PC-3 (cell line): ENCODE results near the gene TNFRSF11A. TPM values are rescaled to one million over a fixed set of nuclear protein-coding genes. Genes with fewer than 3 reads are reported as not detected.

ENCODE experiments used
- ATAC-seq: fragments of 200-7000 bp; cut with Tn5 transposase; 2 replicates; pipeline ENCODE4 v1.9.1; 2020; ENCODE audit warnings: mild to moderate bottlenecking, moderate library complexity
- BruUV-seq: library from RNA; stranded (reverse); fragments of 400-500 nt; replicated peaks from 2 replicates; lab custom pipeline; 2021; lab: Mats Ljungman, UMichigan
- CTCF ChIA-PET: fragments of 300-600 bp; sonication (Branson Sonifier 250); formaldehyde crosslinking; loops from one replicate; lab custom pipeline; 2022; ENCODE audit warnings: antibody characterized with exemption; lab: Charles Lee
- POLR2A ChIA-PET: fragments of 300-600 bp; sonication (Branson Sonifier 250); formaldehyde crosslinking; loops from one replicate; lab custom pipeline; 2022; ENCODE audit warnings: antibody characterized with exemption; ENCODE audit not compliant: unreplicated experiment; lab: Charles Lee
- DNase-seq: peaks from one replicate; pipeline ENCODE4 v3.0.0-alpha.2; 2015
- H2AFZ ChIP-seq: fragments of 300-600 bp; sonication (generic); 2 replicates; pipeline ENCODE4 v1.6.0; 2016; ENCODE audit warnings: antibody characterized with exemption, low read length
- H3F3A ChIP-seq: fragments of 300-600 bp; sonication (generic); one replicate; pipeline ENCODE4 v1.6.0; 2017; ENCODE audit warnings: antibody characterized with exemption, low read length, control low read depth, mild to moderate bottlenecking; ENCODE audit not compliant: unreplicated experiment
- H3K27ac ChIP-seq: fragments of 300-600 bp; sonication (generic); 2 replicates; pipeline ENCODE4 v1.5.1; 2016; ENCODE audit warnings: mild to moderate bottlenecking, low read length
- H3K27me3 ChIP-seq: fragments of 300-600 bp; sonication (generic); 2 replicates; pipeline ENCODE4 v1.6.1; 2016; ENCODE audit warnings: low read length, mixed read lengths
- H3K36me3 ChIP-seq: fragments of 300-600 bp; sonication (generic); 2 replicates; pipeline ENCODE4 v1.6.1; 2016; ENCODE audit warnings: low read depth, mixed run types, low read length, mixed read lengths
- H3K4me1 ChIP-seq: fragments of 300-600 bp; sonication (generic); 2 replicates; pipeline ENCODE4 v1.5.1; 2016; ENCODE audit warnings: low read length; ENCODE audit not compliant: insufficient read depth
- H3K4me2 ChIP-seq: fragments of 300-600 bp; sonication (generic); 2 replicates; pipeline ENCODE4 v1.6.0; 2016; ENCODE audit warnings: low read length
- H3K4me3 ChIP-seq: fragments of 300-600 bp; sonication (generic); 2 replicates; pipeline ENCODE4 v1.5.1; 2016; ENCODE audit warnings: mild to moderate bottlenecking, low read length, mixed read lengths
- H3K79me2 ChIP-seq: fragments of 300-600 bp; sonication (generic); 2 replicates; pipeline ENCODE4 v1.6.1; 2017; ENCODE audit warnings: low read length, mixed read lengths
- H3K9ac ChIP-seq: fragments of 300-600 bp; sonication (generic); 2 replicates; pipeline ENCODE4 v1.6.0; 2016; ENCODE audit warnings: mild to moderate bottlenecking, low read length
- H3K9me2 ChIP-seq: fragments of 300-600 bp; sonication (generic); replicated peaks from 2 replicates; pipeline ENCODE4 v1.6.1; 2016; ENCODE audit warnings: mixed run types, low read length, mixed read lengths
- H3K9me3 ChIP-seq: fragments of 300-600 bp; sonication (generic); 2 replicates; pipeline ENCODE4 v1.6.1; 2016; ENCODE audit warnings: low read length, mixed read lengths
- H4K20me1 ChIP-seq: fragments of 300-600 bp; sonication (generic); 2 replicates; pipeline ENCODE4 v1.6.1; 2016; ENCODE audit warnings: low read length, mixed read lengths
- EZH2 ChIP-seq: fragments of 300-600 bp; sonication (generic); IDR thresholded peaks from one replicate; pipeline ENCODE4 v1.6.1; 2017; ENCODE audit warnings: antibody characterized with exemption, mild to moderate bottlenecking, low read length; ENCODE audit not compliant: unreplicated experiment
- EZH2phosphoT487 ChIP-seq: fragments of 300-600 bp; sonication (generic); IDR thresholded peaks from 2 replicates; pipeline ENCODE4 v1.6.1; 2018; ENCODE audit warnings: mild to moderate bottlenecking, antibody characterized with exemption, low read length, borderline replicate concordance
- intact Hi-C: fragments of 100-400 bp; cut with micrococcal nuclease; formaldehyde crosslinking; loops from 2 replicates; pipeline ENCODE4 v1.9.0; 2023
- total RNA-seq: library from RNA; depleted of rRNA; stranded (reverse); fragments of >200 nt; gene quantifications from 2 replicates; pipeline ENCODE4 v1.2.3, GENCODE V29; 2014
- TF ChIP-seq, protein P1 (sequence below): fragments of 300-600 bp; sonication (generic); conservative IDR thresholded peaks from 2 replicates; pipeline ENCODE4 v1.5.1; 2017; ENCODE audit warnings: antibody characterized with exemption, low read depth, mild to moderate bottlenecking, low read length

The TNFRSF11A gene
- total RNA-seq, 1 experiment from 2014 or later = 26.5 TPM

DNA sequence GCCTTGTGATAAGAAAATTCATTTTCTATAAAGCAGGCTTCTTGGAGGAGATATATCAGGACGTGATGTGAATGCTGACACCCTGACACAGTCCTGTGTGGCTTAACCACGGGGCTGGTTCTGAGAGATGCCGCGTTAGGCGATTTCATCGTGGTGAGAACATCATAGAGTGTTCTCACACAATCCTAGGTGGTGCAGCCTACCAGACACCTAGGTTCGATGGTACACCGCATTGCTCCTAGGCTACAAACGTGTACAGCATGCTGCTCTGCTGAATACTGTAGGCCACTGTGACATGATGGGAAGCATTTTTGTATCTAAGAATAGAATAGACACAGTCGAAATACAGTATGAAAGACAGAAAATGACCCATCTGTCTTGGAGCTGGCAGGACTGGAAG, 82.5 kb downstream of the TNFRSF11A start:
- Histone ChIP-seq H3K4me3 (no peak overlapping the region), H3K9me2 (no peaks in the 10 kb centered on the region), H3K4me1 (no peaks in the 10 kb centered on the region), H2AFZ (no peak overlapping the region), H3K27ac (no peak overlapping the region), H3K4me2 (no peak overlapping the region), H3K79me2 (no peaks in the 10 kb centered on the region), H3F3A (no peaks in the 10 kb centered on the region), H3K9ac (no peak overlapping the region), H3K27me3 (no peaks in the 10 kb centered on the region), H3K9me3 (no peaks in the 10 kb centered on the region), H3K36me3 (no peaks in the 10 kb centered on the region), H4K20me1 (no peaks in the 10 kb centered on the region)
- BruUV-seq = no TSS peak
- no peak for DNase-seq
- CTCF ChIA-PET = no interaction called here
- POLR2A ChIA-PET = no interaction called here
- intact Hi-C loops = no loop called here
- no peak for ATAC-seq
- TF ChIP-seq EZH2 (no peak), EZH2phosphoT487 (no peak)

DNA sequence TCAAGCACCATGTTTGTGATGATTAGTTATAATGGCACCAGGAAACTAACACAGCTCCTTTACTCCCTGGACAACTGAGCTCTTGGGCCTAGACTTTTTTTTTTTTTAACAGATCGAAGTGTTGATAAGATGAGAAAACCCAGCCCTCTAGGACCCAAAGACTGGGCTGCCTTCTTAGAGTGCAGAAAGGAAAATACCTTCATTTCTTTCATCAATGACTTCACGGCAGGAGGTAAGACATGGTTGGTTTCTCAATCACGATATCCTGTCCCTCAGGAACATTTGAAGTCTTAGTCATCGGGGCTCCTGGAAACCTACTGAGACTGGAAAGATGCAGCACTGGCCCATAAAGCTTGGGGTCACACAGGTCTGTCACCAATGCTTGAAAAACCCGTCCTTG, 84.7 kb downstream of the TNFRSF11A start:
- POLR2A ChIA-PET = no interaction called here
- H3K27ac ChIP-seq = no peak overlapping the region

DNA sequence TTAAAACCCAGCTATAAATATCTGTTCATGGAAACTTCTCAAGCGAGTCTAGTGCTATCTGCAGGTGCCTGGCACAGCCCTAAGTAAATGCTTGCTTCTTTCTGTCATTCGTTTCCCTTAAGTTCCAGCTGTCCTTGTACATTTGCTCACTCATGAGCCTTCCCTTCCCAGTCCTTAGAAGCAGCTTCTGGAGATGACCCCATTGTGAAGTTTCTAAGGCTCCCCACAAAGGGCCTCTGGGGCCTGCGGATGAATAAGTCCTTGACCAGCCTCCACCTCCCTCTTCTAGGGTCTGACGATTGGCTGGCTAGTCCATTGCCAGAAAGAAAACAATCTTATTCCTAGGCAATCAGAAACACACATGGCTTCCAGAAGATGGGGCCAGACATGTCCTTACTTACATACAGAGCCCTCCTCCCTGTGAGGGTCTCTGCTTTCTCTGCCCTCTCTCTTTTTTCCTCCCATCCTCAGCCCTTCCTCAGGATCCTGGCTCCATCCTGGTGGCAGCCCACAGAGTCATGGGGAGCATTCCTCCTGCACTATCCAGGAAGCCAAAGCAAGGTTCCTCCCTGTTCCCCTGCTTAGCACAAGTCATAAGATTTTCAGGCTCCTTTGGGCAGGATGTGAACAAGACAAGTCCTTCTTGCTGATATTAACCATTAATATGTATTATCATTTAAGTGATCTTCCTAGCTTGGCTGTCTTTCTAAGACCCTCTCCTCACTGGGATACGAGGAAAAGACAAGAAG, 87.3 kb downstream of the TNFRSF11A start:
- intact Hi-C loops = no loop called here
- Histone ChIP-seq H4K20me1 (no peaks in the 10 kb centered on the region), H2AFZ (no peak overlapping the region), H3K9ac (no peak overlapping the region), H3K9me2 (no peaks in the 10 kb centered on the region), H3K79me2 (no peaks in the 10 kb centered on the region), H3K4me1 (no peaks in the 10 kb centered on the region), H3F3A (no peaks in the 10 kb centered on the region), H3K9me3 (no peaks in the 10 kb centered on the region), H3K4me3 (no peak overlapping the region), H3K36me3 (no peaks in the 10 kb centered on the region), H3K27ac (no peak overlapping the region), H3K27me3 (no peaks in the 10 kb centered on the region), H3K4me2 (no peak overlapping the region)
- TF ChIP-seq EZH2 = no peak
- TF ChIP-seq EZH2phosphoT487 = no peak
- POLR2A ChIA-PET = interaction anchor here (0.7 kb wide), 1 partner anchor 513 kb away, joined by 4 read pairs; no protein-coding TSS in a partner anchor
- ATAC-seq = no peak
- DNase-seq = no peak
- CTCF ChIA-PET = no interaction called here
- no TSS peak for BruUV-seq

More for the DNA sequence above, 84.7 kb downstream of the TNFRSF11A start:
- ATAC-seq (no peak), DNase-seq (no peak)
- Histone ChIP-seq H3K4me1 (no peaks in the 10 kb centered on the region), H3K27me3 (no peaks in the 10 kb centered on the region), H3K79me2 (no peaks in the 10 kb centered on the region), H3K9ac (no peak overlapping the region), H3K9me2 (no peaks in the 10 kb centered on the region), H3K36me3 (no peaks in the 10 kb centered on the region), H3K9me3 (no peaks in the 10 kb centered on the region), H2AFZ (no peak overlapping the region), H4K20me1 (no peaks in the 10 kb centered on the region), H3F3A (no peaks in the 10 kb centered on the region), H3K4me2 (no peak overlapping the region), H3K4me3 (no peak overlapping the region)
- intact Hi-C loops = no loop called here
- no TSS peak for BruUV-seq
- TF ChIP-seq EZH2 (no peak), EZH2phosphoT487 (no peak)
- TF ChIP-seq, protein P1, sequence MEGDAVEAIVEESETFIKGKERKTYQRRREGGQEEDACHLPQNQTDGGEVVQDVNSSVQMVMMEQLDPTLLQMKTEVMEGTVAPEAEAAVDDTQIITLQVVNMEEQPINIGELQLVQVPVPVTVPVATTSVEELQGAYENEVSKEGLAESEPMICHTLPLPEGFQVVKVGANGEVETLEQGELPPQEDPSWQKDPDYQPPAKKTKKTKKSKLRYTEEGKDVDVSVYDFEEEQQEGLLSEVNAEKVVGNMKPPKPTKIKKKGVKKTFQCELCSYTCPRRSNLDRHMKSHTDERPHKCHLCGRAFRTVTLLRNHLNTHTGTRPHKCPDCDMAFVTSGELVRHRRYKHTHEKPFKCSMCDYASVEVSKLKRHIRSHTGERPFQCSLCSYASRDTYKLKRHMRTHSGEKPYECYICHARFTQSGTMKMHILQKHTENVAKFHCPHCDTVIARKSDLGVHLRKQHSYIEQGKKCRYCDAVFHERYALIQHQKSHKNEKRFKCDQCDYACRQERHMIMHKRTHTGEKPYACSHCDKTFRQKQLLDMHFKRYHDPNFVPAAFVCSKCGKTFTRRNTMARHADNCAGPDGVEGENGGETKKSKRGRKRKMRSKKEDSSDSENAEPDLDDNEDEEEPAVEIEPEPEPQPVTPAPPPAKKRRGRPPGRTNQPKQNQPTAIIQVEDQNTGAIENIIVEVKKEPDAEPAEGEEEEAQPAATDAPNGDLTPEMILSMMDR = no peak
- CTCF ChIA-PET = interaction anchor here (0.7 kb wide), 1 partner anchor 11 kb away, joined by 4 read pairs; no protein-coding TSS in a partner anchor
